HG02840 (cell line): ENCODE results near the gene RAB11FIP4.

Source experiments
- ATAC-seq: cut with Tn5 transposase; IDR thresholded peaks from one replicate; pipeline ENCODE4 v1.9.1; 2021; ENCODE audit warnings: mild to moderate bottlenecking, moderate library complexity, moderate number of reproducible peaks; ENCODE audit not compliant: unreplicated experiment, low FRiP score

The RAB11FIP4 gene

DNA sequence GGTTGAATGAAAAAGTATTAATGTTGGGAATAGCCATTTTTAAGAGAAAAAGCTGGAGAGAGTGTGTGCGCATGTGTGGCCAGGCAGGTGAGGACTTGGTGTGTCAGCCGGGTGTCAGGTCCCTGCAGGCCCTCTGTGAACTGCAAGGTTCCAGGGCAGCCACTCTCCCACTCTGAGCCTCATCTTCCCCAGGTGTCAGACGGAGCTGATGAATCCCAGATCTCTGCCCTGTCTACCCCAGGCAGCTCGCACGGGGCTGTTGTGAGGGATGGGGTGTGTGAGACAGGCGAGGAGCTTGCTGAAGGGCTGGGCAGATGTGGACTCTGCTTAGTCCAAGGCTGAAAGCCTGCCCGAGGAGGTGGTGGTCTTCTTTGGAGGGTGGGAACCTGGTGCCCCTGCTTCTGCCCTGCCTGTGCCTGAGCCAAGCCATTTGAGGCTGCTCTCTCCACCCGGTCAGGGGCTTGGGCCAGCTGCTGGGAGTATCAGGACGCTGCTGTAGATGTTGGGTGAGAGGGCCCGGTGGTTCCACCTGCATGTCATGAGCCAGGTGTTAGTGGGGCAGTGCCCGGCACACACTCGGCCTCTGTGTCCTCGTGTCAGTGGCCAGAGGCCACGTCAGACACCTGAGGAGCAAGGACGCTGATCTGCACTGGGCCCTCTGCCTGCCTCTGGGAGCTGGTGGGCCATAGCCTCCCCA lies 122.4 kb downstream of the RAB11FIP4 start:
- ATAC-seq, result no peak

DNA sequence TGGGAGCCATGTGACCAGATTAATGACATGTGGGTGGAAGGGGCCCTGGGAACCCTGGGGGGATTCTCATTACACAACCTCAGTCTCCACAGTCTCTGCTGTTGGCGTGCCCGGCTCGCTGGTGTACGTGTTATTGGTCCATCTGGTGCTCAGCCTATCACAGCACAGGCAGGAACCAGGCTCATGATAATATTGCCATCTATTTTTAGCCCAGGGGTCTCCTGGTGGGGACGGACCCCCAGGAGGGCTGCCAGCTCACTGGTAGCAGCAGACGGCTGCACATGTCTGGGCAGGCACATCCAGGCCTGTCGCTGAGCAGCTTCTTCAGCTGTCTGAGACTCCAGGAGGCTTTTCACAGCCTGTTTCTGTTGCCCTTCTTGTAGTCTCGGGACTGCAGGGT lies 123.8 kb downstream of the RAB11FIP4 start:
- no peak for ATAC-seq

DNA sequence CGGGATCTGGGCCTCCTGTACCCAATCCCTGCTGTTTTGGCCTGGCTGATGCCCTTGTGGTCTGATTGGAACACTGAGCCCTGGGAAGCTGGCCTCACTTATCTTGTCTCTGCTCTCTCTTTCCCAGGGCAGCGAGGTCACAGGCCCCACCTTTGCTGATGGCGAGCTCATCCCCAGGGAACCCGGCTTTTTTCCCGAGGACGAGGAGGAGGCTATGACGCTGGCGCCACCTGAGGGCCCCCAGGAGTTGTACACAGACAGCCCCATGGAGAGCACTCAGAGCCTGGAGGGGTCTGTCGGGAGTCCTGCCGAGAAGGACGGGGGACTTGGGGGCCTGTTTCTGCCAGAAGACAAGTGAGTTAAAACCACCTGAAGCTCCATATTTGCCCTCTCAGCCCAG lies 126.0 kb downstream of the RAB11FIP4 start:
- ATAC-seq, result no peak

DNA sequence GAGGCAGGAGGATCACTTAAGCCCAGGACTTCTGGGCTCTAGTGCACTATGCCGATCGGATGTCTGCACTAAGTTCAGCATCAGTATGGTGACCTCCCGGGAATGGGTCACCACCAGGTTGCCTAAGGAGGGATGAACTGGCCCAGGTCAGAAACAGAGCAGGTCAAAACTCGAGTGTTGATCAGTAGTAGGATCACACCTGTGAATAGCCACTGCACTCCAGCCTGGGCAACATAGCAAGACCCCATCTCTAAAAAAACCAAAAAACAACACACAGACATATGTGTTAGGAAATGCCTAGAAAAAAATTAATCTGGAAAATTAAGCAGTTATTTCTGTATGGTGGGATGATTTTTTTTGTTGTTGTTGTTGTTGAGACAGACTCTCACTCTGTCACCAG lies 127.0 kb downstream of the RAB11FIP4 start:
- ATAC-seq, result no peak

DNA sequence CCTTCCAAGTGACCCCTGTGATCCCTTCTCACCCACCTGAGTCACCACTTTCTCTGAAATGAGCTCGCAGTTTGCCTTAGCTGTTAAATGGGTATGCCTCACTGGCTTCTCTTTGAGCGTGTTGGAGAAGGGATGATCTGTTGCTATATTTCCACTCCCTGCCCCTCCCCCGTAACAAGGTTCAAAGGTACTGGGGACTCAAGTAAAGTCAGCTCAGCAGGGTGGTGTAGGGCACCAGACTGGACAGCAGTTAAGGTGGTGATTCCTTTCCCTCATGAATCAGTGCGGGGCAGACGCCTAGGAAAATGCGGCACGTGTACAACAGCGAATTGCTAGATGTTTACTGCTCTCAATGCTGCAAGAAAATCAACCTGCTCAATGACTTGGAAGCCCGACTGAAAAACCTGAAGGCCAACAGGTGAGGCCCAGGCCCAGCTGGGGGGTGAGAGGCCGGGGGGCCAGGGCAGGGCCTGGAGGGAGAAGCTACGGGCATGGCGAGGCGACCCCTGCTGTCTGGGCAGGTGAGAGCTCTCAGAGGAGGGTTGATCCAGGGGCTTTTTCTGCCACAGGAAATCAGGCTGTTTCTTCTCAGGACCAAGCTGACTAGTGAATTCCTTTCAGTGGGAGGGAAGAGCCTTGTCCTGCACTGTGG lies 130.3 kb downstream of the RAB11FIP4 start:
- ATAC-seq, result no peak

DNA sequence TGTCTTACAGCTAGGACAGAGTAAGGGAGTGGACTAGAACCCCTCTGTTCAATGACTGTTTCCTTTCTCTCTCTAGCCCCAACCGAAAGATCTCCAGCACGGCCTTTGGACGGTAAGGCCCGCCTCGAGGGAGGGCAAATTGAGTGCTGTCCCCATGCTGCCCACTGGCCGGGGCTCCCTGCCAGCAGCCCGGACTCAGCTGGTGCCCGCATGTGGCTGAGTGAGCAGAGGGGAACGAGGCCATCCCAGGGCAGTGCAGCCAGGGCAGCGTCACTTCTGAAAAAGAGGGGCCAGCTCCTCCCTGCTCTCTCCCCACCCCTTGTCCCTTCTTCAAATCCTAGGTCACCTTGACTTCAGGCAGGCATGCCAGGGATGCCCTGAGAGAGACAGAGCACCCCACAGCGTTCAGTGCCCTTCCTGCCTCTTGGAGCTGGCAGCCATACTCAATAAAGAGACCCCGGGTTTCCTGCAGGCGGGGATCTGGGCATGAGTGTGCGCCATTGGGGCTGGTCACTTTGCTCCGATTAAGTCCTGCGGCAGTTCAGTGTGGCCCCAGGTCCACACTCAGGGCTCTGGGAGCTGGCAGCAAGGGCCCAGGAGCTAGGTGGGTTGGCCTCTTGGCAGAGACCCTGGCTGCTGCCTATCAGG lies 130.9 kb downstream of the RAB11FIP4 start:
- no peak for ATAC-seq

DNA sequence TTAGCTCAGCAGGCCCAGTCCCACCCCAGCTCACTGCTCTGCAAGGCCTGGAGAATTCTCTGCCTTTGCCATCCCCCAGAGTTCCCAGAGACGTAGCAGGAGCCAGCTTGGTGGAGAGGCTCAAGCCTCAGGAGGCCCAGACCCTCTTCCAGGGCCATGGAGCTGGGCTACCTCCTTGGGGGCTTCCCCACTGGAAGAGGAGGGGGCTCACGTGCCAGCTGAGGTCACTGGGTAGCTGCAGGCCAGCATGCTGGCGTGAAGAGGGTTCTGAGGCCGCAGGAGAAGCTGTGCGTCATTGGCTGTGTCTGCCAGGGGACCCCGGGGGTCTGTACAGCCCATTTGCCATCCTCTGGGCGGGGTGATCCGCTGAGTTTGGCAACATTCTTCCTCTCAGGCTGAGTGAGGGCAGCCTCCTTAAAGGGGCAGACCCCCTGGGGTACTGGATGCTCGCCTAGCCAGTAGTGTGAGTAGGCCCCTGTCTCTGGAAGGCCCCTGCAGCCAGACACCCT lies 131.6 kb downstream of the RAB11FIP4 start:
- no peak for ATAC-seq

DNA sequence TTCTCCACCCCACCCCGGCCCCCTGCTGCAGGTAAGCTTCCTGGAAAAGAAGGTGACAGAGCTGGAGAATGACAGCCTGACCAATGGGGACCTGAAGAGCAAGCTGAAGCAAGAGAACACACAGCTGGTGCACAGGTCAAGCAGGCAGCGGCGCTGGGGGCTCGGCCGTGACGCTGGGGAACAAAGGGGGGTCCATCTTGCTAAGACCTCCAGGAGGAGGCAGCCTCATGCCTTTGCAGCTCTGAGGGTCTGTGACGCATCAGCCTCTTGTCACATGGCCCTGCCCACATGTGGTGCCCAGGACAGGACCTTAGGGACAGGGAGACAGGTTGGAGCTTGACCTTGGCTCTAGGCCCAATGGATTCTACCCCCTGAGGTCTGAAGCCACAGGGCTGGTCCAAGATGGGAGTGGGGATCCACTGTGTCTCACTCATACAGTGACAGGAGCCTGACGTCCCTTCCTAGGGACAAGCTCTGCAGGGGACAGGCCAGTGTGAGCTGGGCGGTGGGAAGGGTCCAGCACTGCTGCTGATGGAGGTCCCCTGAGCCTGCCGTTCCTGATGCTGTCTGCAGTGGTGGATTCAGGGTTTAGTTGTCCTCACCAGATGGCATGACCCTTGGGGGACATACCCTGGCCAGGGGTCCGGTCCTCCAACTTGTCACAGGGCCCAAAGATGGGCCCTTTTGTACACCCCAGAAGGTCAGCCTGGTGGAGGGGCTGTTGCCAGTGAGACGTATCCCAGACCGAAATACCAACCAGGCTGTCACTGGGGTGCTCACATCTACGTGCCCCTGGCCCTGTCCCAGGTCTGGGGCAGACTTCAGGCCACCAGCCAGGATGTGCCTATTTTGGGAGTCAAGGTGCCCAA lies 132.6 kb downstream of the RAB11FIP4 start:
- ATAC-seq, result no peak

DNA sequence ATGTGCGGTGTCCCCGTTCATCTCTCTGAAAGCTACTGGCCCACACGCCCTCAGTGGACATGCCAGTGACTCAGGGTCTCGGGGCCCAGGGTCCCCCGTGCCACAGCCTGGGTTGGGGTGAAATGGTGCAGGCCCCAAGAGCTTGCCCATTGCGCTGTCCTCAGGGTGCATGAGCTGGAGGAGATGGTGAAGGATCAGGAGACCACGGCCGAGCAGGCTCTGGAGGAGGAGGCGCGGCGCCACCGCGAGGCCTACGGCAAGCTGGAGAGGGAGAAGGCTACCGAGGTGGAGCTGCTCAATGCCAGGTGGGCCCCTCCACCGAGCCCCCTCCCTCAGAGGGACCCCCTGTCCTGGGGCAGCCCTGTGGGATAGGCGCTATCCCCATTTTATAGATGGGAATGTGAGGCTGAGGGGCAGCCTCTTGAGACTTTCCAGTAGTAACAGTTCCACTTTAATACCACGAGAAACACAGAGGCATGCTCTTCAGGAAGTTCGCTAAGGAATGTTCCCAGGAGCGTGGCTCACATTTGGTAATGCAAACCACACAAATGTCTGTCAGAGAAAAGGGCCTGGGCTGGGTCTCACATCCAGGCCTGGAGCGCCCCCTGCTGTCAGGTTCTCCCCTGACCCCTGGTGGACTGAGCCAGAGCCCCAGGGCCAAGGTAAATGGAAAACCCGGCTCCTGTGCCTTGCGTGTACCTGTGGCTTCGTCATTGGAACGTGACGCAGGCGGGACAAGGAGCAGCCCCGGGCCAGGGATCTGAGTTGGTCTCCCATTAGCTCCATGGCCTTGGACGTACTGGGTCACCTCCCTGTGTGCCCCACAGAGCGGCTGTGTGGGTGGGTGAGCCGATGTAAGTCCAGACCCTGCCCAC lies 133.7 kb downstream of the RAB11FIP4 start:
- no peak for ATAC-seq

DNA sequence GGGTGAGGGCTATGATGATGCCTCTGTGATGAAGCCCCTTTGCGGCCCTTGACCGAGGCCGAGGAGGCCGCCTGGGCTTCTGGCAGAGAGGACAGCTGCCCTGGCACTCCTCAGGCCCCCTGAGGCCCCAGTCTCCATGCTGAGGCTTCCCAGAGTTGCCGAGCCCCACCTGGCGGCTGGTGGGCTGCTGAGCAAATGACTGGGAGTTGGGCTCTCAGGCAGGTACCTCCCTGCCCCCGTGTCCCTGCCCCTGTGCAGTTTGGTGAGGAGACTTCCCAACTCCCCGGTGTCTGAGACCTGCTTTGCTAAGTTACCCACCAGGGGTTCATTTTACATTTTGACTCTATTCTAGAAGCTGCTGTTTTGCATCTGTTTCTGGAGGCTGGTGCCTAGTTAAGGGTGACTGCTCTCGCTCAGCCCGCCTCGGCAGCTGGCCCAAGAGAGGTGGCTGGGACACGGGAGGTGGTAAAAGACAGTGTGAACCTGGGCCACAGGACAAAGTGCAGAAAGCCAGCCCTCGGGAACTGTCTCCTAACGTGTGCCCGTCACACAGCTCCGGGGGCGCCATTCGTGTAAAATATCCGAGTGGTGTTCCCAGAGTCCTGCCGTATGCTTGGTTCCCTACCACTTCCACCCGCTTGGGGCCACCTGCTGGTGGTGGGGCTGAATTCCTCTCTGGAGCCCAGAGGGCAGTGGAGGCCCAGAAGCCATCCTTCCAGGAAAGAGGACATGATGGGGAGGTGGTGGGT lies 134.5 kb downstream of the RAB11FIP4 start:
- ATAC-seq, result no peak

DNA sequence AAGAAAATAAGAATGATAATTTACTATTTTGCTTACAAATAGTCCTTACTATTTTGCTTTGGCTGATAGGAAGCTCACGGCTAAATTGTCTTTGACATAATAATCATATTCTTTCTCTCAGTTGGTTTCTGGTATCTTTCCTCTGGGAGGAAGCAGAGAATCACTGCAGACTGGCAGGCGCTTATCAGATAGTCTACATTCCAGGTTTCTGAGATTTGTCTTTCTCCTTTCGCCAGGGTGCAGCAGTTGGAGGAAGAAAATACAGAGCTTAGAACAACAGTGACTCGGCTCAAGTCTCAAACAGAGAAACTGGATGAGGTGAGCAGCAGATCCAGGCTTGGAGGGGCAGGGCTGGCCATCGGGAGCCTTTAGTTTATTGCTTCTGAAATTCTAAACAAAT lies 136.1 kb downstream of the RAB11FIP4 start:
- ATAC-seq, result no peak

DNA sequence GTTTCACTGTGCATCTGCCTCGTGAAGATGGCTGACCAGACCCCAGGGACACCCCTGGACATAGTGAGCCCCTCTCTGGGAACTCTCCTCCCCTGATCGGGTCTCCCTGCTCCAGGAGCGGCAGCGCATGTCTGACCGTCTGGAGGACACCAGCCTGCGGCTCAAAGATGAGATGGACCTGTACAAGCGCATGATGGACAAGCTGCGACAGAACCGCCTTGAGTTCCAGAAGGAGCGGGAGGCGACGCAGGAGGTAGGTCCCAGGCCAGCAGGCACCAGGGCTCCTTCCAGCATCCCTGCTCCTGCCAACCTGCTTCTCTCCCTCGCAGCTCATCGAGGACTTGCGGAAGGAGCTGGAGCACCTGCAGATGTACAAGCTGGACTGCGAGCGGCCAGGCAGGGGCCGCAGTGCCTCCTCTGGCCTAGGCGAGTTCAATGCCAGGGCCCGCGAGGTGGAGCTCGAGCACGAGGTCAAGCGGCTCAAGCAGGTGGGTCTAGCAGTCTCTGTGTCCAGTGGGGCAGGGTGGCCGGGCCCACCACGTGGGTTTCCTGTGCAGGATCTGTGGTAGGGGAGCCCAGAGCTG lies 136.9 kb downstream of the RAB11FIP4 start:
- no peak for ATAC-seq

DNA sequence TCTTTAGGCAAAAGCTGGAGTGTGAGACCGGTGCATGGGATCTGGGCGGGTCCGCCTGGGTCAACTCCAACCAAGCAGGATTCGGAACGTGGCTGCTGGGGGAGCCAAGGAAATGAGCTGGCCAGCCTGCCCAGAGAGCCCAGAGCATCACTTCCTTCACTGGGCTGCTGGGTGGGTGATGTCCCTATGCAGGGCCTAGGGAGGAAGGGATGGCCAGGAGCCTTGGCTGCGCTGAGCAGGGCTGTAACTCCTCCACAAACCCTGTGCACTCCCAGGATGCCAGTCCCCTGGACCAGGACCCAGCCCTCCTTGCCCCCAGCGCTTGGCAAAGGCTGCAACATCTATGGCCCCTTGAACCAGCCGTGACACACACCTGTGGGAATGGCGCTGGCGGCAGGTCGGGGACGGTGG lies 138.4 kb downstream of the RAB11FIP4 start:
- ATAC-seq, result no peak

DNA sequence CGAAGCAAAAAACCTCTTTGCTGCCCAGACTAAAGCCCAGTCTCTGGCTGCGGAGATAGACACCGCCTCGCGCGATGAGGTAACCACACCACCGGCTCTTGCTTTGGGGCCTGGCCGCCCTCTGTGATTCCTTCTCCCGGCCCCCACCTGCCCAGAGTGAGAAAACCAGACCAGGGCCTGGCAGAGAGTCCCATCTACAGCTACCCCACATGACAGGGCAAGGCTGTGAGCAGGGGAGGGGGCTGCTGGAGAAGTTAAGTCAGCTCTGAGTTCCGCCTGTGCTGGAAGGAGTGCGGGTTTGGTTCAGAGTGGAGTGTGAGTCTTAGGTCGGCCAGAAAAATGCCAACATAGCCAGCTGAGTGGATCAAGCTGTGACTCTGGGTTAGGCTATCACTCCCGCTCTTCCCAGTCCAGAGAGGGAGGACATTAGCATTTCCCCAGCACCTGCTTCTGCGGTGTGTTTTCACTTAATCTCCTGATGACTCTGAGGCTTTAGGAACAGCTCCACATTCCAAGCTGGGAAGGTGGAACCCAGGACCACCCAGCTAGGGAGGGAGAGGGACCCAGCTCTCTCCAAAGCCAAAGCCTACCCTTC lies 139.0 kb downstream of the RAB11FIP4 start:
- ATAC-seq, result no peak

DNA sequence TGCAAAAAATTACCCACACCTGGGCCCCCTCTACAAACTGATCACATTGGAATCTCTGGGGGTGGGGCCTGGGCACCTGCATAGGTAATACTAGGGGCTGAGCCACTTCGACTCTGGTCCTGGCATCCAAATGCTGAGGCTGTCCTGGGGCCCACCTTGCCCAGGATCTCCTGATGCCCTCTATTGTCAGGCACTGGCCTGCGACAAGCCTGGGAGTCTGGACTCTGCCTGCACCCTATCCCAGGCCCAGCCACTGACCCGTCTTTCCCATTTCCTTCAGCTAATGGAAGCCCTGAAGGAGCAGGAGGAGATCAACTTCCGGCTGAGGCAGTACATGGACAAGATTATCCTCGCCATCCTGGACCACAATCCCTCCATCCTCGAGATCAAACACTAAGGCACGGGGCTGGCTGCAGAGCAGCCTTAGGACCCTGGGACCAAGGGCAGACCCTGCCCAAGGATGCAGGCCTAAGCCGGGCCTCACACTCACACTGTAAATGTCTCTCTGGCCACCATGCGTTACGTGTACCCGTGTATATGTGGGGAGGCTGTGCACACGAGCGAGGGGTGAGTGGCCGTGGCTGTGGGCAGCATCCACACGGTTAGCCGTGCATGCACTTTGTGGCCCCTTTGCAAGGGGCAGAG lies 140.0 kb downstream of the RAB11FIP4 start:
- ATAC-seq, result no peak

DNA sequence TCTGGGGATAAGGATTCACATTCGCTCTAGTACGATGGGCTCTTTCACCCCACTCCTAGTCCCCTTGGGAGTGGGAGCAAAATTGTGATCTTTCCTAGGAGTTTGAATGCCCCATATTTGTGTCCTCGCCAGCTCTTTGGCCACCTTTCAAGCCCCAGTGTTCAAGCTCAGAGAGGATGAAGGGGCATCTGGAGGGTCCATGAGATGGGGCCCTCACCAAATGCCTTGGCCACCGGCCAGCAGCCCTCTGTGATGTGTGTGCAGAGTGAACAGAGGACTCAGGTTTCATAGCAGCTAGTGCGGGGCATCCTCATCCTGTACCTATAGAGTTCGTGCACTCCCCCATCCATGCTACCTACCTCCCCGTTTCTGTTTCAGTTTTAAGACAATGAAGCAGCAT lies 140.6 kb downstream of the RAB11FIP4 start:
- no peak for ATAC-seq

DNA sequence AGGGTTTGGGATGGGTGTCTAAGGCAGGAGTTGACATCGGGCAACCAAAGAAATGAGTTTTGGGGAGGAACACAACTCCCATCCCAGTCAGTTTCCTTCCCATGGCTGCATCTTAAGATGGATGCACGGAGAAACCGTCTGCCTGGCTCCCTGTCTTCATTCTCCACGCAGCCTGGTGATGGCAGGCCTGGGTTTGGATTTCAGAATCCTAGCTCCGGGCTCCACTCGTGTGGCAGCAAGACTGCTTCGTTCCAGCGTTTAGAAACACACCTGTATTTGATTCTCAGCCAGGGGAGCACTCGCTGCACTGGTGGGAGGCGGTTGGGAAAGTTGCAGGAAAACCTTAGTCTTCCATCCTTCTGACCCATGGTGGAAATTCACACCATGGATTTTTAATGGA lies 141.1 kb downstream of the RAB11FIP4 start:
- ATAC-seq, result no peak
